Measurements from ENCODE around the gene ATF6B.
"Not testable (repeated sequence)": the region's sequence is repeated elsewhere in the genome, so short reads cannot be mapped to it uniquely, and the experiment has no call there.

ATF6B gene

DNA sequence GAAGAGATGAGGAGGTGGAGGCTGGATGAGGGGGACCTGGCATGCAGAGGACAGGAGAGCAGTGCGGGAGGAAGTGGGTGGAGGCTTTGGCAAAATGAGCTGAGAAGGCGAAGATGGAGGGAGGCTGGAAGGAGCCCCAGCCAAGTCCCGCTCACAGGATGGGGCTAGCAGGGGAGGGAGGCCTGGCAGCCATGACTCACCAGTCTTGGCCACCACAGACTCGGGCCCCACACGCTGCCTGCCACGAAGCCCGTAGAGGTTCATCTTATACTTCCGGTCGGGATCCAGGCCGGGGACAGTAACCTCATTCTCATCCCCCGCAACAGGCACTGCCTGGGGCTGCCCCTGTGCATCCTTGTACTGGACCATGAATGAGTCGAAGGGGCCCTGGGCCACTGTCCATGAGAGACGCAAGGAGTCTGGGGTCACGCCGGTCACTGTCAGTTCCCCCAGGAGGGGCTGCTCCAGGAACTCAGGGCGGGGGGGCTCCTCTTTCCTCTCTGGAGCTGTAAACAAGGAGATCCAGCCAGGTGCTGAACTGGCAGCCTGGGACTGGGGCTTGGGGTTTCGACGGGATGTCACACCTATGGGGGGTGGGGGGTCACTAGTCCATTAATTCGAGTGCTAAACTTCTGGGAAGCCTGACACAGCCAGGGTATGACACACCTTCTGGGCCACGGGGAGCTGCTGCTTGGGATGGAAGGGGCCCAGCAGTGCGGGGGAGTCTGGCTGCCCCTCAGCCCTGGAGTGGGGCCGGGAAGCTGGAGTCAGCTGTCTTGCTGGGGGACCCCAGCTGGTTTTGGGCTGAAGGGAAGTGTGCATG lies 46.7 kb downstream of the ATF6B start:
- no peak for DNase-seq (ENCODE audit: low spot score)

DNA sequence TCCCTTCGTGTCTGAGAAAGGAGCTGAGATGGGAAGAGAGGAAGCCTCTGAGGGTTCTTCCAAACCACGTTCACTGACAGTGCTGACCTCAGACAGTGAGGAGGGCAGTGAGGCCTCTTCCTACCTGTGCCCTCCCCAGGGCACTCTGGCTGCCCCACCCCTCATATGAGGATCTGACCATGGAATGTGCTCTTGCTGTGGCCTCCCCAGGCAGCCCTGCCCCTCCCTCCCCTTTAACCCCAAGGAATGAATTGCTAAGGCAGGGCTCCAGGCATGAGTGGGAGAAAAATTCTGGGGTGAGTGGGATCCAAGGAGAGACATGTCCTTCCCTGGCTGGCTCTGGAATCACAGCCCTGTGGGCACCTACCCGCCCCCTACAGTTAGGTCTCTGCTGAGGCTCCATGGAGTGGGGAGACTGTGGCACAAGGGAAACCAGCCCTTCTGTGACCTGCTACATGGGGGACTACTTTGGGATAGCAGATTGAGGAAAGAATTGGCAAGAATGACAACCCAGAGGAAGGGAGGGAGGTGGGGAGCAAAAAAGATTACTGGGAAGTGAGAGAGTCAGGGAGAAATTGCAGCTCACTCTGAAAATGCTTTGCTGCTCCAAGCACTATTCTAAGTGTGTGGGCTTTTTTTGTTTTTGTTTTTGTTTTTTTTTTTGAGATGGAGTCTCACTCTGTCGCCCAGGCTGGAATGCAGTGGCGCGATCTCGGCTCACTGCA lies 48.3 kb downstream of the ATF6B start:
- no peak for DNase-seq (ENCODE audit: low spot score)

DNA sequence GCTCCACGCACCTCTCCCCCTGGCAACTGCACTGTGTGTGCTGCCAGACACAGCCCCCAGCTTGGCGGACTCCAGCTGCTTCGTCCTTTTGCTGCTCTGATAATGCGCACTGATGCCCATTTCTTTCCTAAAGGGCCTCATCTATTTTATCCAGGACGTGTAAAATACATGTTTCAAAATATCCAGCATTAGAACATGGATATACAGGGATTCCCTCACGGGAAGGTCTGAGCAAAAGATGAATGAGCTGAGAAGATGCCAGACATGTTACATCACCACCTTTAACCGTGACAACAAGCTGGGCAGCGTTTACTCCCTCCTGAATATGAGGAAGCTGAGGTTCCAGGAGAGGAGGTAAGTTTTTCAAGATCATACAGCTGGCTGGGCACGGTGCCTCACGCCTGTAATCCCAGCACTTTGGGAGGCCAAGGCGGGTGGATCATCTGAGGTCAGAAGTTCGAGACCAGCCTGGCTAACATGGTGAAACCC lies 51.7 kb downstream of the ATF6B start:
- DNase-seq (ENCODE audit: low spot score), result no peak

DNA sequence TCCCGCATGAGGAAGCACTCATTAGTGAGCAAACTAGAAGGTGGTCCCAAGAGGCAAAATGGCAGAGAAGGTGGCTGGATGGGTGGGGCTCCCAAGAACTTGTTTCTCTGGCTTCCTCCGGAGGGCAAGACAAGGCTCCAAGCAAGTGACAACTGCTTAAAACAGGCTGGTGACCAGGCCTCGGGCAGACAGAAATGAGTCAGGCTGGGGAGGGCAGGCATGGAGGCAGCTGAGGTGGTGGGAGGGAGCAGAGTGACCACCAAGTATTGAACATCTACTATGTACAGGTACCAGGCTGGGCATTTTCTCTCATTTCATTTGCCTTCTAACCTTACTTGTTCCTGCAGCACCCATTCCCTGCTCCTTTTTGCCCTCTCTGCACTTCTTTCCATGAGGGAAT lies 52.3 kb downstream of the ATF6B start:
- DNase-seq (ENCODE audit: low spot score), result no peak

DNA sequence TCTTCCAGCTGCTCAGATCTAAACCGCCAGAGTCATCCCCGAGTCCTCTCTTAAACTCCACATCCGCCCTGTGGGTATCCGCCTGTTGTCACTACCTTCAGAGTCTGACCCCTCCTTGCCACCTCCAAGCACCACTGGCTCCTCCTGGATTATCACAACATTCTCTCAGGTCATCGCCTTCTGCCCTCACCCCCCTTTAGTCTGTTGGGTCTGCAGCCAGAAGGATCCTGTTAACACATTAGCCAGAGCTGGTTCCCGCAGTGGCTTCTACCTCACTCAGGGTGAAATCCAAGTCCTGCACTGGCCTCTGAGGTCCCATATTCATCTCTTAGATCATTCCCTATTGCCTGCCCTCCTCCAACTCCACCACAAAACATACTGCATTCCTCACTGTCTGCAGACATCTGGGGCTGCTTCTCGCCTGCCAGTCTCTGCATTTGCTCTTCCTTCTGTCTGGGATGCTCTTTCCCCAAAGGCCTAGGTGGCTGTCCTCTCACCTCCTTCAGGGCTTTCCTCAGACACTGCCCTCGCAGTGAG lies 53.0 kb downstream of the ATF6B start:
- DNase-seq (ENCODE audit: low spot score), result no peak

DNA sequence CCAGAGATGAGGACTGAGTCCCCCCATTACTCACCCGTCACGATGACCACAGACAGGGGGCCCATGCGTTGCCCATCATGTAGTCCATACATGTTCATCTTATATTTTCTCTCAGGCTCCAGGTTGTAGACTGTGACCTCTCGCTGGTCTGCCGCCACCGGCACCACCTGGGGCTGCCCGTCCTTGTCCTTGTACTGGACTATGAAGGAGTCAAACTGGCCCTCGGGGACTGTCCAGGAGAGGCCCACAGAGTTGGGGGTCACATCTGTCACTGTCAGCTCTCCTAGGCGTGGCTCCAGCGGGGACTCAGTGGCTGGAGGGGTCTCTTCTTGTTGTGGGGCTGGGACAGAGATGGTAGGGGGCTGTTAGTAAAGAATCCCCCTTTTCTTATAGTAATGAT lies 54.4 kb downstream of the ATF6B start:
- DNase-seq (ENCODE audit: low spot score), result no peak

DNA sequence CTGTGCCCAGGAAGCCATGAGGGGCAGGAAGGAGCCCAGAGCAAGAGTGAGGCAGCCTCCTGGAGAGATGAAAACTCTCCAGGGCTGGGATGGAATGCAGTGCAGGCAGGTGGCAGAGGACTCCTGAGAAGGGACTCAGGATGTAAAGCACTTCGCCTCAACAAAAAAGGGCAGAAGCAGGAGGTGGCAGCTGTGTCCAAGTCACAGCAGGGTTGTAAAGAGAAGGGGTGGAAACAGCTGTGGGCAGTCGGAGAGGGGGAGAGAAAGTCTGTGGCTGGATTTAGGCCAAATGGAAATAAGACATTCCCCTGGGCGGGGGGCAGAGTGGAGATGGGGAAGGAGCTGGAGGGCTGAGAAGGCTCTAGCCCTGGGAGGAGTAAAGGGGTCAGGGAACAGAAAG lies 54.9 kb downstream of the ATF6B start:
- DNase-seq (ENCODE audit: low spot score), result no peak

DNA sequence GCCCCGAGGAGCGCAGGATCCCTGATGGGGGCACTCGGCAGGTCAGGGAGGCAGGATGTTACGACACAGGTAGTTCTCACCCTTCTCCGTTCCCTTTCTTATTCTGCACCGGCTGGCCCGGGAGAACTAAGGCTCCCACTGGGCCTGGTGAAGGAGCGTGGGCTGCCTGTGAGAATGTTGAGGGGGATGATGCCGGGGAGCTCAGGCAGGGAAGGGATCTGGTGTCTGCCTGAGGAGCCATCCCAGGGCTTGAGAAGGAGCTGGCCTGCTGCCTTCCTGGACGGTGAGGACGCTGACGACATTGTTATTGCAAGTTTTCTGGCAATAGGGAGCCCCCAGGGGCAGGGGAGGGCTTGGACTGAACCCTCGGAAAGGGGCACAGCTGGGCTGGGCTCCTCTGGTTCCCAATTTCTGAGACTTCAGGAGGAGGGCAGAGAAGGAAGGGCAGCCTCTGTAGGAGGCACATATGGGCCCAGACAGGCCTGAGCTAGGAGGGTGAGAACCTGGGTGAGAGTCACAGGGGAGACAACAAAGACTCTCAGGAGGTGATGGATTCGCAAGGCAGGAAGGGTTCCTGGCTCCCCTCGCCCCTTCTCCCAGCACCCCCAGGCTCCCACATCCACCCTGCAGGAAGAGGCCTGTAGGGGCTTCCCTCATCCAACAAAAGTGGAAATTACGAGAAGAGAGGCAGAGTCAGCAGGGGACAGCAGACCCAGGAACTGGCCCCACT lies 57.1 kb downstream of the ATF6B start:
- no peak for DNase-seq (ENCODE audit: low spot score)

DNA sequence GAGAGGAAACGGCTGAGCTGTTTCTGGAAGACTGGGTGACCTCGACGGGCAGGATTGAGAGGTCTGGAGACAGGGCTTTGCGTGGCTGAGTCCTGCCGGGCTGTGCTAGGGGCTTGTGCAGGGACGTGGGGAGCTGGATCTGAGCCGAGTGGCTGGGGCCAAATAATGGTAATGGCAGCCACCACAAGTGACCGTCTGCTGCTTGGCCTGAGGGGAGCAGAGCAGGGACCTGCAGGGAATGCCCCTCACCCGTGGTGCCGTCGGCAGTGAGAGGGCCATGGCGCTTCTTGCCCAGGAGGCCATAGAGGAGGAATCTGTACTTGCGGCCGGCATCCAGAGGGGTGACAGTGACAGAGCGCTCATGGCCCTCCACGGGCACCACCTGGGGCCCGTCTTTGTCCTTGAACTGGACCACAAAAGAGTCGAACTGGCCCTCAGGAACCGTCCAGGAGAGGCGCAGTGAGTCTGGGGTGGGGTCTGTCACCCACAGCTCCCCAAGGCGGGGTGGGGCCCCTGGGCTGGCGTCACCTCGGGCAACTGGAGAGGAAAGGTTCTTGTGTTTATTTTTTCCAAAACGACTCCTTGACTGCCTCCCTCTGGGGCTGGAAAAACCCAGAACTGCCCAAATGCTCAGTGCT lies 58.0 kb downstream of the ATF6B start:
- no peak for DNase-seq (ENCODE audit: low spot score)

DNA sequence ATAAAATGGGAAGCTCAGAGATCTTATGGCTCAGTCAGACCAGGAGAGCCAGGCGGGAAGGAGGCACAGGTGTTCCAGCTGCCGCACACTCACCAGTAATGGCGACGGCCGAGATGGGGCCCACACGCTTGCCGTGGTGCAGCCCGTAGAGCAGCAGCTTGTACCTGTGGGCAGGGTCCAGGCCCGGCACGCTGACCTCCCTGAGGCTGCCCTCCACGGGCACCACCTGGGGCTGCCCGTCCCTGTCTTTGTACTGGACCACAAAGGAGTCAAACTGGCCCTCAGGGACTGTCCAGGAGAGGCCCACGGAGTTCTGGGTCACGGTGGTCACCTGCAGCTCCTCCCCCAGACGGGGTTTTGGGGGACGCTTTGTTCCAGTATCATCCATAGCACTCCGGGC lies 58.6 kb downstream of the ATF6B start:
- DNase-seq (ENCODE audit: low spot score), result no peak

DNA sequence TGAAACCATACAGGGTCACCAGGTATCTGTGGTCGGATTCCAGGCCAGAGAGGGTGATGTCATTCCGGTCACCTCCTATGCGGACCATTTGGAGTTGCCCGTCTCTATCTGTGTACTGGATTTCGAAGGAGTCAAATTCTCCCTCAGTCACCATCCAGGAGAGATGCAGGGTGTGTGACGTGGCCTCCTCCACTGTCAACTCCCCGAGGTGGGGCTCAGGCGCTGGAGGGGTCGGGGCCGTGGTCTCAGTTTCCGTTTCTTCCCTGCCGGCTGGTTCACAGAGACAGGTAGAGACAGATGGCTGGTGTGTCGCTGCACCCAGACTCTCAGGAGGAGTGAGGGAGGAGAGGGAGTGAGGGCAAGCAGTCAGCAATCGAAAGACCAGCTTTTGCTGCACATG lies 59.2 kb downstream of the ATF6B start:
- DNase-seq (ENCODE audit: low spot score), result no peak

DNA sequence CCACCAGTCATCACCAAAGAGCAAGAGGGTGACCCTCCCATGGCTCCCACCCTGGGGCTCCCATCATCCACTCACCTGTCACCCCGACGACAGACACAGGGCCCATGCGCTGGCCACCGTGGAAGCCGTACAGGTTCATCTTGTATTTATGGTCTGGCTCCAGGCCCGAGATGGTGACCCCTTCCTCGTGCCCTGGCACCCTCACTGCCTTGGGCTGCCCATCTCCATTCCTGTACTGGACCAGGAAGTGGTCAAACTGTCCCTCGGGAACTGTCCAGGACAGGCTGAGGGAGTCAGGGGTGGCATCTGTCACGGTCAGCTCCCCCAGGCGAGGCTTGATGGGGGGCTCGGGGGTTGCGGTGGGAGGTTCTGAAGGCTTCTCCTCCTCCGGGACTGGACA lies 59.7 kb downstream of the ATF6B start:
- not testable (repeated sequence) for DNase-seq (ENCODE audit: low spot score)

DNA sequence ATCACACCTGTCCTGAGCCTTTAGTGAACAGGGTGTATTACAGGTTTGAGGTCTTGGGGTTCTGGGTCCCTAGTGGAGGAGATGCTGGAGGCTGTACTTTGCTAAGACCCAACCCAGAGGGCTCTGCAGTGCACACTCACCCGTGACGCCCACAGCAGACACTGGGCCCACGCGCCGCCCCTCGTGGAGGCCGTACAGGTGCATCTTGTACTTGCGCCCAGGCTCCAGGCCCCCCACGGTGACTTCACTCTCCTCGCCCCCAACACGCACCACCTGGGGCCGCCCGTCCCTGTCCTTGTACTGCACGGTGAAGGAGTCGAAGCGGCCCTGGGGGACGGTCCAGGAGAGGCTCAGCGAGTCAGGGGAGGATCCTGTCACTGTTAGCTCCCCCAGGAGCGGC lies 60.5 kb downstream of the ATF6B start:
- DNase-seq (ENCODE audit: low spot score), result not testable (repeated sequence)

All from LoVo (cell line).